Endodermal cell (in vitro differentiated cells): ENCODE results near the gene UBE2D3. TPM values are rescaled to one million over a fixed set of nuclear protein-coding genes. Genes with fewer than 3 reads are reported as not detected.

Source experiments
- DNase-seq: peaks from one replicate; pipeline ENCODE4 v3.0.0-alpha.2; 2017
- H3K27ac ChIP-seq: 2 replicates; pipeline ENCODE4 v1.5.1; 2013; ENCODE audit warnings: mild to moderate bottlenecking, low read depth, low read length, moderate library complexity
- H3K27me3 ChIP-seq: 2 replicates; pipeline ENCODE4 v1.6.1; 2013; ENCODE audit warnings: mild to moderate bottlenecking, low read length, moderate library complexity; ENCODE audit not compliant: insufficient read depth, control insufficient read depth, poor library complexity, severe bottlenecking
- H3K36me3 ChIP-seq: 2 replicates; pipeline ENCODE4 v1.7.0; 2013; ENCODE audit warnings: mild to moderate bottlenecking, low read length, moderate library complexity; ENCODE audit not compliant: control insufficient read depth, insufficient read depth
- H3K4me1 ChIP-seq: one replicate; pipeline ENCODE4 v1.7.0; 2013; ENCODE audit warnings: low read length; ENCODE audit not compliant: control insufficient read depth, insufficient read depth
- H3K4me3 ChIP-seq: 2 replicates; pipeline ENCODE4 v1.5.1; 2013; ENCODE audit warnings: mild to moderate bottlenecking, low read length, moderate library complexity
- H3K9ac ChIP-seq: 2 replicates; pipeline ENCODE4 v1.6.1; 2013; ENCODE audit warnings: mild to moderate bottlenecking, low read length, moderate library complexity; ENCODE audit not compliant: poor library complexity, severe bottlenecking; ENCODE audit errors: extremely low read depth
- H3K9me3 ChIP-seq: 2 replicates; pipeline ENCODE4 v1.6.1; 2013; ENCODE audit warnings: mild to moderate bottlenecking, low read length, moderate library complexity; ENCODE audit not compliant: control insufficient read depth
- H3K27ac Mint-ChIP-seq: 2 replicates; pipeline ENCODE4 v1.8.0; 2020; ENCODE audit warnings: mixed read lengths
- H3K27me3 Mint-ChIP-seq: 2 replicates; pipeline ENCODE4 v1.8.0; 2021; ENCODE audit warnings: mild to moderate bottlenecking, mixed read lengths; ENCODE audit not compliant: insufficient read depth
- H3K36me3 Mint-ChIP-seq: 2 replicates; pipeline ENCODE4 v1.8.0; 2020; ENCODE audit warnings: low read depth, mixed read lengths
- H3K4me1 Mint-ChIP-seq: 2 replicates; pipeline ENCODE4 v1.8.0; 2020; ENCODE audit warnings: mixed read lengths
- H3K4me3 Mint-ChIP-seq: 2 replicates; pipeline ENCODE4 v1.8.0; 2020; ENCODE audit warnings: mild to moderate bottlenecking, moderate library complexity, mixed read lengths
- H3K9me3 Mint-ChIP-seq: 2 replicates; pipeline ENCODE4 v1.8.0; 2020; ENCODE audit warnings: mild to moderate bottlenecking, mixed read lengths
- CTCF ChIP-seq: fragments of 200-600 bp; sonication (generic); conservative IDR thresholded peaks from 2 replicates; pipeline ENCODE4 v1.5.0; 2021; ENCODE audit warnings: antibody characterized with exemption, mild to moderate bottlenecking
- WGBS, 2 experiments: methylation state at CpG; one replicate each; pipeline versions ENCODE4 v1.1.5 to v1.1.7; 2013; ENCODE audit warnings: missing lambda C conversion rate in 2 of 2, mixed read lengths in 1 of 2; ENCODE audit not compliant: insufficient coverage in 1 of 2, insufficient read length in 1 of 2; 5-methylcytosine and 5-hydroxymethylcytosine counted together
- total RNA-seq, 2 donors: library from RNA; stranded (reverse); fragmentation: NEBNext Ultra II Directional in 1 of 2; extraction: Animal tissue kit (Norgen Biotek cat#: 25700) in 1 of 2; gene quantifications; 2 replicates in 1 of 2; 3 replicates in 1 of 2; pipeline ENCODE4 v1.2.1, GENCODE V29; 2021

The UBE2D3 gene
- total RNA-seq, 2 donors from 2014 or later = 283 to 310 TPM

GRCh38 chr4:102809691-102810090 is 17.7 kb downstream of the UBE2D3 start:
- no peaks in the 10 kb centered on the region for H3K9me3 ChIP-seq
- no peak overlapping the region for H3K9ac ChIP-seq
- Mint-ChIP-seq H3K36me3 (peaks cover 48% of the 10 kb centered on the region), H3K4me3 (no peak overlapping the region), H3K27ac (no peak overlapping the region), H3K27me3 (no peaks in the 10 kb centered on the region), H3K4me1 (peaks cover 38% of the 10 kb centered on the region), H3K9me3 (no peaks in the 10 kb centered on the region)
- no peak for TF ChIP-seq CTCF
- H3K4me1 ChIP-seq = no peaks in the 10 kb centered on the region
- no peak for DNase-seq
- H3K27ac ChIP-seq = no peak overlapping the region
- peaks cover 71% of the 10 kb centered on the region for H3K36me3 ChIP-seq
- no peaks in the 10 kb centered on the region for H3K27me3 ChIP-seq
- 100% methylated on average over 2 of the region's 2 CpGs; no CpG with 5 or more reads in 1 of the 2 experiments for WGBS, 2 experiments
- no peak overlapping the region for H3K4me3 ChIP-seq

GRCh38 chr4:102809190-102809589 is 18.2 kb downstream of the UBE2D3 start:
- H3K36me3 ChIP-seq = peaks cover 76% of the 10 kb centered on the region
- H3K4me3 ChIP-seq = no peak overlapping the region
- no peak for TF ChIP-seq CTCF
- H3K27ac ChIP-seq = no peak overlapping the region
- 100% methylated on average over 1 to 3 of the region's 3 CpGs for WGBS, 2 experiments
- no peaks in the 10 kb centered on the region for H3K27me3 ChIP-seq
- H3K4me1 ChIP-seq = no peaks in the 10 kb centered on the region
- H3K9me3 ChIP-seq = no peaks in the 10 kb centered on the region
- H3K4me3 Mint-ChIP-seq = no peak overlapping the region
- DNase-seq = no peak
- H3K27ac Mint-ChIP-seq = no peak overlapping the region
- H3K27me3 Mint-ChIP-seq = no peaks in the 10 kb centered on the region
- no peak overlapping the region for H3K9ac ChIP-seq
- H3K4me1 Mint-ChIP-seq = peaks cover 37% of the 10 kb centered on the region
- H3K9me3 Mint-ChIP-seq = no peaks in the 10 kb centered on the region
- peaks cover 49% of the 10 kb centered on the region for H3K36me3 Mint-ChIP-seq

- H3K4me3 ChIP-seq = no peak overlapping the region
- WGBS, 2 experiments = 98% methylated on average over 2 of the region's 2 CpGs; no CpG with 5 or more reads in 1 of the 2 experiments
- no peak overlapping the region for H3K9ac ChIP-seq
- H3K27me3 ChIP-seq = no peaks in the 10 kb centered on the region
- no peak overlapping the region for H3K4me3 Mint-ChIP-seq
- H3K9me3 ChIP-seq = no peaks in the 10 kb centered on the region
- no peaks in the 10 kb centered on the region for H3K4me1 ChIP-seq
- H3K4me1 Mint-ChIP-seq = peaks cover 27% of the 10 kb centered on the region
- no peak overlapping the region for H3K27ac Mint-ChIP-seq
- H3K36me3 ChIP-seq = peaks cover 77% of the 10 kb centered on the region
- no peaks in the 10 kb centered on the region for H3K27me3 Mint-ChIP-seq
- H3K36me3 Mint-ChIP-seq = peaks cover 56% of the 10 kb centered on the region
- H3K27ac ChIP-seq = no peak overlapping the region
- H3K9me3 Mint-ChIP-seq = no peaks in the 10 kb centered on the region
- no peak for TF ChIP-seq CTCF
- DNase-seq = no peak
Measured at GRCh38 chr4:102808009-102808408, 19.3 kb downstream of the UBE2D3 start.
